PC-9 (cell line): ENCODE measurements around the gene TEKTIP1. TPM values are rescaled to one million over a fixed set of nuclear protein-coding genes. Genes with fewer than 3 reads are reported as not detected.

Experiments used
- BruUV-seq: library from RNA; stranded (reverse); fragments of 400-500 nt; replicated peaks from 2 replicates; lab custom pipeline; 2021; lab: Mats Ljungman, UMichigan
- CTCF ChIA-PET: fragments of 300-600 bp; sonication (Branson Sonifier 250); formaldehyde crosslinking; loops from one replicate; lab custom pipeline; 2022; ENCODE audit warnings: antibody characterized with exemption; lab: Charles Lee
- POLR2A ChIA-PET: fragments of 300-600 bp; sonication (Branson Sonifier 250); formaldehyde crosslinking; loops from one replicate; lab custom pipeline; 2022; ENCODE audit warnings: antibody characterized with exemption; ENCODE audit not compliant: unreplicated experiment; lab: Charles Lee
- DNase-seq, 2 experiments: peaks; one replicate each; pipeline versions ENCODE4 v3.0.0 to v3.0.0-alpha.2; 2015 to 2022; ENCODE audit warnings: mixed read lengths in 1 of 2
- H2AFZ ChIP-seq: fragments of 200-600 bp; sonication (generic); 2 replicates; pipeline ENCODE4 v1.8.1; 2017; ENCODE audit warnings: antibody characterized with exemption
- H3F3A ChIP-seq: fragments of 200-600 bp; sonication (generic); 2 replicates; pipeline ENCODE4 v1.8.1; 2017; ENCODE audit warnings: antibody characterized with exemption, mild to moderate bottlenecking, low read depth; ENCODE audit not compliant: insufficient read depth
- H3K27ac ChIP-seq: fragments of 200-600 bp; sonication (generic); 2 replicates; pipeline ENCODE4 v1.6.1; 2016; ENCODE audit warnings: mixed run types
- H3K27me3 ChIP-seq: fragments of 200-600 bp; sonication (generic); 2 replicates; pipeline ENCODE4 v1.6.1; 2016; ENCODE audit warnings: low read depth, mixed run types; ENCODE audit not compliant: insufficient read depth
- H3K36me3 ChIP-seq: fragments of 200-600 bp; sonication (generic); 2 replicates; pipeline ENCODE4 v1.6.1; 2016; ENCODE audit warnings: low read depth, mixed run types
- H3K4me1 ChIP-seq: fragments of 200-600 bp; sonication (generic); replicated peaks from 2 replicates; pipeline ENCODE4 v1.6.1; 2016; ENCODE audit warnings: mixed run types; ENCODE audit not compliant: insufficient read depth
- H3K4me2 ChIP-seq: fragments of 200-600 bp; sonication (generic); 2 replicates; pipeline ENCODE4 v1.6.1; 2017; ENCODE audit warnings: mixed run types
- H3K4me3 ChIP-seq: fragments of 200-600 bp; sonication (generic); 2 replicates; pipeline ENCODE4 v1.6.1; 2016; ENCODE audit warnings: mixed run types
- H3K79me2 ChIP-seq: fragments of 200-600 bp; sonication (generic); 2 replicates; pipeline ENCODE4 v1.6.1; 2017; ENCODE audit warnings: low read depth, mixed run types
- H3K9me2 ChIP-seq: fragments of 200-600 bp; sonication (generic); 2 replicates; pipeline ENCODE4 v1.8.1; 2017; ENCODE audit warnings: mild to moderate bottlenecking; ENCODE audit not compliant: insufficient read depth
- H3K9me3 ChIP-seq: fragments of 200-600 bp; sonication (generic); 2 replicates; pipeline ENCODE4 v1.8.1; 2016; ENCODE audit warnings: low read depth; ENCODE audit not compliant: insufficient read depth
- H4K20me1 ChIP-seq: fragments of 200-600 bp; sonication (generic); 2 replicates; pipeline ENCODE4 v1.8.1; 2017; ENCODE audit not compliant: insufficient read depth
- CTCF ChIP-seq: fragments of 200-600 bp; sonication (generic); conservative IDR thresholded peaks from 2 replicates; pipeline ENCODE4 v1.6.1; 2017; ENCODE audit warnings: mixed run types, antibody characterized with exemption, mild to moderate bottlenecking, moderate library complexity
- EZH2 ChIP-seq: fragments of 200-600 bp; sonication (generic); IDR thresholded peaks from 2 replicates; pipeline ENCODE4 v1.8.0; 2017; ENCODE audit warnings: antibody characterized with exemption, low read depth
- intact Hi-C: fragments of 100-400 bp; cut with micrococcal nuclease; formaldehyde crosslinking; loops from one replicate; pipeline ENCODE4 v1.10.0; 2022; ENCODE audit not compliant: unreplicated experiment
- total RNA-seq: library from RNA; stranded (reverse); gene quantifications from 2 replicates; pipeline ENCODE4 v1.2.3, GENCODE V29; 2021

Gene TEKTIP1
- total RNA-seq, 1 experiment from 2014 or later, result 4.9 TPM

- H3K27me3 ChIP-seq, result no peaks in the 10 kb centered on the region
- H3K4me3 ChIP-seq, result no peak overlapping the region
- no peaks in the 10 kb centered on the region for H3K9me3 ChIP-seq
- H3K27ac ChIP-seq, result no peak overlapping the region
- intact Hi-C loops, result no loop called here
- POLR2A ChIA-PET, result no interaction called here
- no peaks in the 10 kb centered on the region for H3K36me3 ChIP-seq
- H4K20me1 ChIP-seq, result no peaks in the 10 kb centered on the region; the same call in 1 of the 2 replicates
- TF ChIP-seq CTCF (no peak), EZH2 (no peak)
- CTCF ChIA-PET, result no interaction called here
- H2AFZ ChIP-seq, result no peak overlapping the region
- no peaks in the 10 kb centered on the region for H3K9me2 ChIP-seq
- H3K79me2 ChIP-seq, result no peaks in the 10 kb centered on the region
- no peak overlapping the region for H3K4me2 ChIP-seq
- no peaks in the 10 kb centered on the region for H3K4me1 ChIP-seq
- no TSS peak for BruUV-seq
- peaks cover 4% of the 10 kb centered on the region; the same call in 1 of the 2 replicates for H3F3A ChIP-seq
- DNase-seq, result no peak
Observed at GRCh38 chr19:3539756-3540118, 763 bp downstream of the TEKTIP1 start.

GRCh38 chr19:3543150-3544057 is 4.4 kb downstream of the TEKTIP1 start:
- H3F3A ChIP-seq, result peaks cover 4% of the 10 kb centered on the region; the same call in 1 of the 2 replicates
- H3K4me2 ChIP-seq, result no peak overlapping the region
- H3K79me2 ChIP-seq, result no peaks in the 10 kb centered on the region
- no peaks in the 10 kb centered on the region for H3K9me3 ChIP-seq
- no peak overlapping the region for H3K27ac ChIP-seq
- no peaks in the 10 kb centered on the region for H3K4me1 ChIP-seq
- no peak overlapping the region for H2AFZ ChIP-seq
- POLR2A ChIA-PET, result no interaction called here
- no peaks in the 10 kb centered on the region for H3K36me3 ChIP-seq
- CTCF ChIA-PET, result no interaction called here
- intact Hi-C loops, result no loop called here
- H3K4me3 ChIP-seq, result no peak overlapping the region
- no TSS peak for BruUV-seq
- TF ChIP-seq EZH2 (no peak), CTCF (no peak)
- no peak for DNase-seq
- H4K20me1 ChIP-seq, result no peaks in the 10 kb centered on the region; the same call in 1 of the 2 replicates
- H3K27me3 ChIP-seq, result no peaks in the 10 kb centered on the region
- no peaks in the 10 kb centered on the region for H3K9me2 ChIP-seq

- ChIA-PET CTCF (no interaction called here), POLR2A (no interaction called here)
- no peak overlapping the region for H2AFZ ChIP-seq
- H3K79me2 ChIP-seq, result no peaks in the 10 kb centered on the region
- H4K20me1 ChIP-seq, result no peaks in the 10 kb centered on the region; the same call in 1 of the 2 replicates
- H3K4me3 ChIP-seq, result no peak overlapping the region
- no peaks in the 10 kb centered on the region for H3K27me3 ChIP-seq
- H3K4me2 ChIP-seq, result no peak overlapping the region
- no peaks in the 10 kb centered on the region for H3K9me3 ChIP-seq
- TF ChIP-seq CTCF, result no peak
- no peak for TF ChIP-seq EZH2
- no peaks in the 10 kb centered on the region for H3K36me3 ChIP-seq
- no peak for DNase-seq
- H3K4me1 ChIP-seq, result no peaks in the 10 kb centered on the region
- no peak overlapping the region for H3K27ac ChIP-seq
- no peaks in the 10 kb centered on the region for H3K9me2 ChIP-seq
- H3F3A ChIP-seq, result peaks cover 4% of the 10 kb centered on the region; the same call in 1 of the 2 replicates
- intact Hi-C loops, result no loop called here
- no TSS peak for BruUV-seq
Observed at GRCh38 chr19:3544058-3544376, 5.0 kb downstream of the TEKTIP1 start.
